Thyroid gland (tissue), 4 donors: ENCODE data around the gene PAPPA2. TPM values are rescaled to one million over a fixed set of nuclear protein-coding genes. Genes with fewer than 3 reads are reported as not detected.
A peak's percentile ranks its signal among the peaks of the same experiment; 100 is the strongest.

Experiments
- DNase-seq, 2 donors: peaks; one replicate each; pipeline ENCODE4 v3.0.0-alpha.2; 2019
- H3K27ac ChIP-seq, 3 donors: fragments of 200-600 bp; sonication (generic); 1 replicate in 2 of 3; 2 replicates in 1 of 3; pipeline ENCODE4 v1.5.1; 2016 to 2019; ENCODE audit warnings: mild to moderate bottlenecking in 1 of 3, moderate library complexity in 1 of 3
- H3K27me3 ChIP-seq: fragments of 200-600 bp; sonication (generic); one replicate; pipeline ENCODE4 v1.5.1; 2019
- H3K36me3 ChIP-seq, 2 donors: fragments of 200-600 bp; sonication (generic); one replicate each; pipeline ENCODE4 v1.5.1; 2016 to 2019
- H3K4me1 ChIP-seq, 2 donors: fragments of 200-600 bp; sonication (generic); one replicate each; pipeline ENCODE4 v1.5.1; 2017 to 2019
- H3K4me3 ChIP-seq, 3 donors: fragments of 200-600 bp; sonication (generic); replicated peaks in 1 of 3; 1 replicate in 2 of 3; 2 replicates in 1 of 3; pipeline ENCODE4 v1.5.1; 2016; ENCODE audit warnings: mild to moderate bottlenecking in 1 of 3
- H3K9me3 ChIP-seq: fragments of 200-600 bp; sonication (generic); one replicate; pipeline ENCODE4 v1.5.1; 2017
- POLR2A ChIP-seq, 2 donors: fragments of 450-650 bp; IDR thresholded peaks; one replicate each; pipeline ENCODE4 v1.6.1; 2017; ENCODE audit warnings: antibody characterized with exemption in 2 of 2, mild to moderate bottlenecking in 2 of 2, moderate library complexity in 1 of 2
- WGBS, 2 donors: methylation state at CpG; one replicate each; pipeline ENCODE4 v1.1.5; 2017; 5-methylcytosine and 5-hydroxymethylcytosine counted together
- intact Hi-C: fragments of 100-400 bp; cut with DNase I; formaldehyde crosslinking; loops from one replicate; pipeline ENCODE4 v1.15.1; 2023
- total RNA-seq, 4 donors: library from RNA; depleted of rRNA; stranded (reverse); fragments of >200 nt; gene quantifications; one replicate each; pipeline ENCODE4 v1.2.3, GENCODE V29; 2016
- TF ChIP-seq, protein P1 (sequence below), 6 experiments: fragments of 200-600 bp in 3 of 6; fragments of 450-650 bp in 3 of 6; sonication (generic) in 3 of 6; IDR thresholded peaks; one replicate each; pipeline ENCODE4 v1.5.1; 2016 to 2019; ENCODE audit warnings: antibody characterized with exemption in 6 of 6, mild to moderate bottlenecking in 2 of 6, inconsistent platforms in 1 of 6, moderate library complexity in 1 of 6

The PAPPA2 gene
- total RNA-seq, 4 donors from 2014 or later: 1.1 to 2.7 (median 1.6) TPM

- no peaks in the 10 kb centered on the region for H3K9me3 ChIP-seq
- H3K27me3 ChIP-seq: no peaks in the 10 kb centered on the region
- no peak for DNase-seq
- intact Hi-C loops: no loop called here
- no peak overlapping the region for H3K27ac ChIP-seq
- TF ChIP-seq, protein P1, sequence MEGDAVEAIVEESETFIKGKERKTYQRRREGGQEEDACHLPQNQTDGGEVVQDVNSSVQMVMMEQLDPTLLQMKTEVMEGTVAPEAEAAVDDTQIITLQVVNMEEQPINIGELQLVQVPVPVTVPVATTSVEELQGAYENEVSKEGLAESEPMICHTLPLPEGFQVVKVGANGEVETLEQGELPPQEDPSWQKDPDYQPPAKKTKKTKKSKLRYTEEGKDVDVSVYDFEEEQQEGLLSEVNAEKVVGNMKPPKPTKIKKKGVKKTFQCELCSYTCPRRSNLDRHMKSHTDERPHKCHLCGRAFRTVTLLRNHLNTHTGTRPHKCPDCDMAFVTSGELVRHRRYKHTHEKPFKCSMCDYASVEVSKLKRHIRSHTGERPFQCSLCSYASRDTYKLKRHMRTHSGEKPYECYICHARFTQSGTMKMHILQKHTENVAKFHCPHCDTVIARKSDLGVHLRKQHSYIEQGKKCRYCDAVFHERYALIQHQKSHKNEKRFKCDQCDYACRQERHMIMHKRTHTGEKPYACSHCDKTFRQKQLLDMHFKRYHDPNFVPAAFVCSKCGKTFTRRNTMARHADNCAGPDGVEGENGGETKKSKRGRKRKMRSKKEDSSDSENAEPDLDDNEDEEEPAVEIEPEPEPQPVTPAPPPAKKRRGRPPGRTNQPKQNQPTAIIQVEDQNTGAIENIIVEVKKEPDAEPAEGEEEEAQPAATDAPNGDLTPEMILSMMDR (IDR thresholded peaks at IDR 0.05): no peak
- TF ChIP-seq POLR2A (IDR thresholded peaks at IDR 0.05): no peak
- H3K4me3 ChIP-seq: no peak overlapping the region
- 54 to 65% methylated on average over 3 of the region's 3 CpGs for WGBS, 2 donors
- no peaks in the 10 kb centered on the region for H3K36me3 ChIP-seq
- H3K4me1 ChIP-seq: no peaks in the 10 kb centered on the region
Measured at GRCh38 chr1:176670853-176671252, 207.9 kb downstream of the PAPPA2 start.

GRCh38 chr1:176682830-176683535, 220.0 kb downstream of the PAPPA2 start:
- H3K9me3 ChIP-seq: no peaks in the 10 kb centered on the region
- no peak for DNase-seq
- intact Hi-C loops: no loop called here
- no peak overlapping the region for H3K27ac ChIP-seq
- H3K27me3 ChIP-seq: no peaks in the 10 kb centered on the region
- H3K4me3 ChIP-seq: no peak overlapping the region
- H3K4me1 ChIP-seq: no peaks in the 10 kb centered on the region
- no peaks in the 10 kb centered on the region for H3K36me3 ChIP-seq
- TF ChIP-seq, protein P1 (IDR thresholded peaks at IDR 0.05): no peak
- TF ChIP-seq POLR2A (IDR thresholded peaks at IDR 0.05): no peak
- 89 to 90% methylated on average over 3 of the region's 3 CpGs for WGBS, 2 donors

GRCh38 chr1:176691251-176692228, 228.6 kb downstream of the PAPPA2 start:
- Histone ChIP-seq H3K27ac (no peak overlapping the region), H3K4me1 (peaks cover 0 to 7% of the 10 kb centered on the region in 2 donors), H3K27me3 (no peaks in the 10 kb centered on the region), H3K36me3 (no peaks in the 10 kb centered on the region), H3K4me3 (no peak overlapping the region), H3K9me3 (no peaks in the 10 kb centered on the region)
- TF ChIP-seq, protein P1 (IDR thresholded peaks at IDR 0.05): peak; percentile 27 to 73 (median 52)
- TF ChIP-seq POLR2A (IDR thresholded peaks at IDR 0.05): no peak
- 53 to 60% methylated on average over 8 of the region's 8 CpGs for WGBS, 2 donors
- intact Hi-C loops: loop anchor here (5.0 to 10.0 kb wide), 2 partner anchors 129 to 317 kb away; no protein-coding TSS in a partner anchor
- peak; percentile 43 to 47 for DNase-seq

- WGBS, 2 donors: 49 to 56% methylated on average over 4 of the region's 4 CpGs
- H3K9me3 ChIP-seq: no peaks in the 10 kb centered on the region
- TF ChIP-seq, protein P1 (IDR thresholded peaks at IDR 0.05): no peak
- no peak for TF ChIP-seq POLR2A (IDR thresholded peaks at IDR 0.05)
- no peaks in the 10 kb centered on the region for H3K36me3 ChIP-seq
- peaks cover 0 to 7% of the 10 kb centered on the region in 2 donors for H3K4me1 ChIP-seq
- no peak overlapping the region for H3K27ac ChIP-seq
- DNase-seq: peak; percentile 33 to 54
- intact Hi-C loops: loop anchor here (5.0 to 10.0 kb wide), 2 partner anchors 130 to 318 kb away; no protein-coding TSS in a partner anchor
- H3K27me3 ChIP-seq: no peaks in the 10 kb centered on the region
- H3K4me3 ChIP-seq: no peak overlapping the region
Measured at GRCh38 chr1:176692431-176692830, 229.5 kb downstream of the PAPPA2 start.
